22Rv1 (cell line): ENCODE data around the gene LRRIQ3.
A peak's percentile ranks its signal among the peaks of the same experiment; 100 is the strongest.

ENCODE experiments used
- H3K27ac ChIP-seq: fragments of 450-650 bp; 2 replicates; pipeline ENCODE4 v1.5.1; 2017
- ZFX ChIP-seq: fragments of 450-650 bp; IDR thresholded peaks from 2 replicates; pipeline ENCODE4 v1.6.1; 2017; ENCODE audit warnings: antibody characterized with exemption, borderline replicate concordance
- TF ChIP-seq, protein P1 (sequence below): fragments of 450-650 bp; IDR thresholded peaks from 2 replicates; pipeline ENCODE4 v1.5.1; 2017; ENCODE audit warnings: mild to moderate bottlenecking

LRRIQ3 gene, protein sequence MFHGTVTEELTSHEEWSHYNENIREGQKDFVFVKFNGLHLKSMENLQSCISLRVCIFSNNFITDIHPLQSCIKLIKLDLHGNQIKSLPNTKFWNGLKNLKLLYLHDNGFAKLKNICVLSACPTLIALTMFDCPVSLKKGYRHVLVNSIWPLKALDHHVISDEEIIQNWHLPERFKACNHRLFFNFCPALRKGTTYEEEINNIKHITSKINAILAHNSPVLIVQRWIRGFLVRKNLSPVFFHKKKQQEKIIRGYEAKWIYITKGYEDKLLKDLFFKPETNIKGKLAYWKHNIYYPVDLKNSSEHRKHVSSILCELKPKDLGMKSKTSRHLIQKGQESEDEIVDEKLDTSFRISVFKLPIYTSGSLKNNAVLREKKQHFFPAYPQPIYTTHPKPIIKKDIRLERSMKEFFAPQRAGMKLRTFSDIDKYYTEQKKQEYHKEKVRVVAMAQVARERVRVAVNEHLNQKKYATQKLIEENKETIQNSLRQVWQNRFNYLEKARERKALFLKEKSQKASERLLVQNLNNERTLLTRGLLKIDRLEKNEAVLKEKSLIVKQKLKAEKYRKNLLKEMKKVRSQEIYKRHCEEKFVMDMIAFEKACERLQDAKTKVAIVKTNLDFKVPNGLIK

DNA sequence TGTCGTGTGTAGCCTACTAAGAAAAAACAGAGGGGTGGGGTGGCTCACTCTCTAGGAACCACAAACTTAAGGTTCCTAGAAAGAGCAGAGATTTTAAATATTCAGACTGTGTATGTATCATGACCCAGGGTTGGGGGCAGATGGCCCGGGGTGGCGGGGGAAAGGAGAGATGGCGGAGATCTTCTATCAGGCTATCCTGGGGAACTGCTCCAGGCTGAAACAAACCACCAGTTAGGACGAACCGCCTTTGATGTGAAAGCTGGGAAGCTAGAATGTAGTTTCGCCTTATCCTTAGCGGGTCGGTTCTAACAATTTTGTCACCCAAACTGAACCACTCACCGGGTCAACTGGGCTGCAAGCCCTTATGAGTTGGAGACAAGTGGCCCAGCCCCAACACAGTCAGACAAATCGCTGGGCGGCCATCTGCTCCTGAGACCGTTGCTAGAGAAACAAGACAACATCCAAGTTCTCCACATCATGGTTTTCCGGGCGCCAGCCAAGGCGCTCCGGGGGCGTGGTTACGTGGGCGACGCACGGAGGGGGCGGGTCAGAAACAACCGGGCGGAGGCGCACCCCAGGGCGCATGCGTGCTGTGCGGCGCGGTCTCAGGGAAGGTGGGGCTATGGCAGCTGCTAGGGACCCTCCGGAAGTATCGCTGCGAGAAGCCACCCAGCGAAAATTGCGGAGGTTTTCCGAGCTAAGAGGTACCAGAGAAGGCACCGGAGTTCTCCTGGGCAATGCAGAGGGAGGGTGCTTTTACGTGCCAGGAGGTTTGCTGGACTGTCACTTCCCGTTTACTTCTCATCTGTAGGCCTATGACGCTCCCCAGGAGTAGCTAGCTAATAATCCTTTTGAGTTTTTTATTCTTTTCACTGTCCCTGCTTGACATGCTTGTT lies at the start of gene LRRIQ3, which contains the start of gene FPGT:
Gene LRRIQ3 (minus strand): TSS at position 520 of the 896 bp plus-strand sequence. CDS start 14,492 bp downstream, outside the sequence.
Gene FPGT (plus strand): TSS at position 586 of the 896 bp plus-strand sequence. CDS start 37 bp downstream, at position 623.
- peak within 1 kb of the TSS; percentile 78 for H3K27ac ChIP-seq
- no peak for TF ChIP-seq ZFX
- TF ChIP-seq, protein P1, sequence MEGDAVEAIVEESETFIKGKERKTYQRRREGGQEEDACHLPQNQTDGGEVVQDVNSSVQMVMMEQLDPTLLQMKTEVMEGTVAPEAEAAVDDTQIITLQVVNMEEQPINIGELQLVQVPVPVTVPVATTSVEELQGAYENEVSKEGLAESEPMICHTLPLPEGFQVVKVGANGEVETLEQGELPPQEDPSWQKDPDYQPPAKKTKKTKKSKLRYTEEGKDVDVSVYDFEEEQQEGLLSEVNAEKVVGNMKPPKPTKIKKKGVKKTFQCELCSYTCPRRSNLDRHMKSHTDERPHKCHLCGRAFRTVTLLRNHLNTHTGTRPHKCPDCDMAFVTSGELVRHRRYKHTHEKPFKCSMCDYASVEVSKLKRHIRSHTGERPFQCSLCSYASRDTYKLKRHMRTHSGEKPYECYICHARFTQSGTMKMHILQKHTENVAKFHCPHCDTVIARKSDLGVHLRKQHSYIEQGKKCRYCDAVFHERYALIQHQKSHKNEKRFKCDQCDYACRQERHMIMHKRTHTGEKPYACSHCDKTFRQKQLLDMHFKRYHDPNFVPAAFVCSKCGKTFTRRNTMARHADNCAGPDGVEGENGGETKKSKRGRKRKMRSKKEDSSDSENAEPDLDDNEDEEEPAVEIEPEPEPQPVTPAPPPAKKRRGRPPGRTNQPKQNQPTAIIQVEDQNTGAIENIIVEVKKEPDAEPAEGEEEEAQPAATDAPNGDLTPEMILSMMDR = no peak

DNA sequence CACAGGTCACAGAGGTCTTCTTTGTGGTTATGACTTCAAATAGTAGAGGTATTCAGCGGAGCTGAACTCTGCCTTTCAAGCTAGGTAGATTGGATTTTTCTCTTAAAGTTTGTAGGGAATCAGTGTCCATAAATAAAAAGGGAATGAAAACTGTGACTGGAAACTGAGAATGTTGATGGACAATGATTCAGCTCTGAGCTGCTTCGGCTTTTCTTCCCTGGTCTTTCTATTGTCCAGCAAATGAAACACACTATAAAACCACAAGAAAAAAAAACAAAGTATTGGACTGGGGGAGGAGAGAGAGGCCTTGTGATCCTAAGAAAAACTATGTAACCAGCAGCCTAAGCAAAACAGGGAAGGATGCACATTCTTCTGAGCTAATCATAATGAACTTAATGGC lies 48.3 kb upstream of the LRRIQ3 start:
- TF ChIP-seq ZFX = no peak
- TF ChIP-seq, protein P1 = no peak

DNA sequence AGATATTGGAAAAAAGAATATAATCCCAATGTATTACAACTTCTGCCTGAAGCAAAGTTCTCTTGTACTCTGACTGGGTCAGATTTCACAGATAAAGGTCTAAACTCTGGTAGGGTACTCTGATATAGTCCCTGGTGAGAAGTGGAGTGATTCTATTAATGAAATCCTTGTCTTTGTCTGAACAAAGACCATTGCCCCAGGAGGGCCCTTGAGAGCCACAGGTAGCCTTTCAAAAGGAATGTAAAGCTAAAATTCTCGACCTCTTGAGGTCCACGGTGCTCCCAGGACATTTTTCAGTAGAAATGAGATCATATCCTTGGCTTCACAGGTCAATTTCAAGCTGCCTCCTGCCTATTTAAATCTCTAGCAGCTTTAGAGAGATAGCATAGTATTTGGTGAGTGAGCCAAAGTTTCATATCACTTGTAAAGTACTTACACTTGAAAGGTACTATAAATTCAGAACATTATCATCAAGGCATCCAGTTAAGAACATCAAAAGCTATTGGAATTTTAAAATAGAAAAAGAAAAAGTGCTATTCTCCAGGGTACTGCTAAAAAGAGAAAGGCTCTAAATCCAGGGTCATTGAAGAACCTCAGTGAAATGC lies 47.3 kb upstream of the LRRIQ3 start:
- TF ChIP-seq ZFX = no peak
- TF ChIP-seq, protein P1 = no peak
- no peak overlapping the region for H3K27ac ChIP-seq

More for the DNA sequence above, 48.3 kb upstream of the LRRIQ3 start:
- H3K27ac ChIP-seq = no peak overlapping the region

DNA sequence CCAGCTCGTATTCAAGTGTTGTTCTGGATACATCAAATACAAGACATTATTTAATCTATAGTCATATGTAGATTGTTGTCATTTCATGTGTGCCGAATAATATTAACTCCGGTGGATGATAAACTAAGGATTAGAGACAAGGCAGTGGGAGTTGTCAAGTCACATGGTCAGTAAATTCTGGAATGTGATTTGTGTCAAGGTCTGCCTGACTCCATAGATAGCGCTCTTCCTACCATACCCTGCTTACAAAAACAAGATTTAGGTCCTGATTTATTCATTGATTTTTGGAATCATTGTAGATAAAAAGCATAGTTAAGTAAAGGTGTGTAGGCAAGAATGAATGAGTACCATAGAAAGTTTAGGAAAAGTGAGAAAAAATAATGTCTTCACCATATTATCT lies 39.8 kb upstream of the LRRIQ3 start:
- no peak overlapping the region for H3K27ac ChIP-seq
- TF ChIP-seq, protein P1 = no peak
- TF ChIP-seq ZFX = no peak

DNA sequence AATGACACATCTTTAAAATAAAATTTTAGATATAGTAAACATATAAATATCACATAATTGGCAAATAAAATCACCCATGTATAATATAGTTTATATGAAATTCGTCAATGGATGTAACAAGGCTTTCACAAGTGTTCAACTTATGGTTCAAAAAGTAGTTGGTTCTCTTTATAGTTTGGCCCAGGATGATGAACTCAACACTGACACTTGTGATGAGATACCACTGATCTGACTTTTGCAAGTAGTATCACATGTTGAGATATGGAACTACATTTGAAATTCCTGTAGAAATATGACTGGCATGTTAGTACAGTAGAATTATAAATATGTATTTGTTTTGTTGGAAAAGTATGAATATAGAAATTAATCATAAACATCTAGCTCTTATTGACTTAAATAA lies 39.1 kb upstream of the LRRIQ3 start:
- no peak overlapping the region for H3K27ac ChIP-seq
- no peak for TF ChIP-seq ZFX
- TF ChIP-seq, protein P1 = no peak

DNA sequence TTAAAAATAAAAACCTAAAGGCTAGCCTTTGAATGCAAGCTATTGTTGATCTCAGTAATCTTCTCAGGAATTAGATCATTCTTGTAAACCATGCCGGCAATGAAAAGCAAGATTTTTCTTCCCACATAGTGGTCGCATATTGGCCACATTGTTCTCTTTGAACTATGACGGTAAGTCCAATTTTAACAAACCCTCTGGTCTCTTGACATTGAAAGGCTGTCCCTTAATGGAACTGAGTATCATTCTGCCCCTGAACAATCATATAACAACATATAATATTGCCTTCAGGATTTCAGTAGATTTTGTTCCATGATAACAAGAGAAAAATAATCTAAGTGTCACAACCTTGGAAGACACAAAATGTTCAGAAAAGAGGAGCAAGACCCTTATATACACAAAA lies 38.5 kb upstream of the LRRIQ3 start:
- TF ChIP-seq, protein P1 = no peak
- no peak for TF ChIP-seq ZFX
- H3K27ac ChIP-seq = no peak overlapping the region
